ENCODE results near the gene GDF10. TPM values are rescaled to one million over a fixed set of nuclear protein-coding genes. Genes with fewer than 3 reads are reported as not detected.

The GDF10 gene
- total RNA-seq, 1 donor from 2014 or later = 1.5 TPM

DNA sequence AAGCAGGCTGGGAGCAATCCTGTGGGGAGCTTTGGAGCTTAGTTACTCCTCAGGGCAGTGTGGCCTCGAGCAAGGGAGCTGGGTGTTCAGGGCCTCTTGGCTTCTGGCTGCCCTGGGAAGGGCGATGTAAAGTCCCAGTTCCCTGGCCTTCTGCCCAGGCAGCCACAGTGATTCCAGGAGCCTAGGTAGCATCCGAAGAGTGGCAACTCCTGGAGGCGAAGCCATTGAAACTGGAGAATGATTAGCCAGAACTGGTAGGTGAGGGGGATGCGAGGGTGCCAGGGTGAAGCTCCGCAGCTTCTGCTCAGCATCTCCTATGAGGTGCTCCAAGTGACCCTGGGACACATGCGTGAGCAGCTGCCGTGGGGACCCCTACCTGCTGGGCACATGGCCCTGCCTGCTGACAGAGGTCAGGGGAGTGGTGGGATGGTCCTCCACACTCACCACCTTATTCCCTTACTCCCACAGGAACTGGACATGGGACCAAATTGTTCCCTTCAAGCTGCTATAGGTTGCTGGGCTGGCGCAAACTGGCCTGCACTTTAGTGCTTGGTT is 14.5 kb downstream of the GDF10 start:
- no peak for DNase-seq (ENCODE audit: low spot score)

DNA sequence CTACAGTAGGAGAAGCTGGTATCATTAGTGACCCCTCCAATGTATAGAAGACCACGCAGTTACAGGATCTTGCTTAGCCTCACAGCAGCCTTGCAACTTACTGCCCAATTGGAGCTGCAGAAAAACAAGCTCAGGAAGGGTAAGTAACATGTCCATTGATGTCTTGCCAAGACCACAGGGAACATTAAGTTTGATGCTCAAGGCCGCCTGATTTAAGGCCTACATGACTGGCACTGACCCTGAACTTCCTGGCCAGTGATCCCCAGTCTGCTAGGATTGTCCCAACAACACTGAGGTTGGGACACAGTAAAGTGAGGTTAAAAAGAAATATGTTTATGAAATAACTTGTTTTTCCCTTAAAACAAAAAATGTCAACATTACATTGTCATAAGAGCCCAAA is 15.4 kb downstream of the GDF10 start:
- DNase-seq (ENCODE audit: low spot score) = no peak

DNA sequence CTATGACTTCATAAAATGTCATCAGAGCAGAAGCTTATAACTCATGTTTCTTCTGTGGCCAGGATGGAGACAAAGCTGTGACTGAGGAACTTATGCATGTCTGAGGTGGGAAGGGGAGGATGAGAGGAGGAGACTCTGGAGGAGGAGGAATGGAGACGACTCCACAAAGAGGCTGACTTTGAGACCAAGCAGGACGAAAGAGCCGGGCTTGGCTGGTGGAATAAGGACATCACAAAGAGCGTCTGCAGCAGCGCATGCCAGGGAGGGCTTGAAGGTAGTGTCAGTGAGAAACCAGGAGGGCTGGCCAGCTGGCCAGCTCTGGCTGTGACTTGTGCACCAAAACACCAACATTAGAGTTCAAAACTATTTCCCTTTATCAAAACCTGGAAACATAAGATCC is 16.1 kb downstream of the GDF10 start:
- DNase-seq (ENCODE audit: low spot score) = no peak

DNA sequence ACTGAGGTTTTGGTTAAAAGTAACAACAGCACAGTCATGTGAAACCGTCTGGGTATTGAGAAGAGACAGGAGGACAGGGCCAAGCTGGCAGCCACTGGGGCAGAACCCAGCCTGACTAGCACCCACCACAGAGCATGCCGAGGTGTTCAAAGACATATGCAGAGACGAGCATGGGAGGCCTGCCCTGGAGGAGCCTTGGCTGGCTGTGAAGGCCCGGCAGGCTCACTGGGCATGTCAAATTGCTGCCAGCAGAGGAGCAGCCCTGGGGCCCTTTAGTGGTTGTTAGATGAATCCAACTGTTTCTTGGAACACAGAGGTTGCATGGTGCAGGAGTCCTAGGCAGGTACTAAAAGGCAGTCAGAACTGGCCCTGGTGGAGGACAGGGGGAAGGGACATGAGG is 17.3 kb downstream of the GDF10 start:
- DNase-seq (ENCODE audit: low spot score) = no peak

DNA sequence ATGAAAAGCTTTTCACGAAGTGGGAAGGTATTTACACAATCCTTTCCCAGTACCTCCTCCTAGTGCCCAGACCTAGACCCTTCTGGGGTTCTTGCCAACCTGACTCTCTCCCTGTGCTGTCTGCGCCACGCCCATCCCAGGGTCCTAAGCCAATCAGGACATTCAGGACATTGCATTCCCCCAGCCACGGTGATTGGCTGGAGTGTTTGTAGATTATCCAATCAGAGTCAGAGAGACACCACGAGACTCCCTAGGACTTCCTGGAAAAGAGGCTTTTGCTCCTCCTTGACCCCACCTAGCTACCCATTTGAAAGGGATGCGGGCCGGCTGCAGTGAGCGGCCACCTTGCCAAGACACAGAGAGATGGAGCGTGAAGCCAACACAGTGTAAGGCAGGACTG is 18.7 kb downstream of the GDF10 start:
- no peak for DNase-seq (ENCODE audit: low spot score)

DNA sequence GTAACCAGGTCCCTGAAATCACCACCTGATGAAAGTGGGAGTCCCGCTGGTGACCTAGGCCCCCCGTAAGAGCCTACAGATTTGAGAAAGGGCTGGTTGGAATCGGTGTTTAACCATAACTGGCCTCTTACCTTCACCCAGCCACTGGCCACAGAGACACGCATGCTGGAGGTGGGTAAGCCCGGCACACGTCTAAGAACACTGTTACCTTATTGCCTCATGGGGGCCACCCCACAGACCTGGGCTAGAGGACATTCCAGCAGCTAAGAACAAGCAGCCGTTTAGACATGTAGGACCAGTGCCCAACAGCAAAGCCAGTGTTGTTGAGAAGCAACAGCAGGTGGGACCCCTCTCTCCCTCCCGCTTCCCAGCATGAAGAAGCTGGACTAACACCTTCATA is 19.8 kb downstream of the GDF10 start:
- no peak for DNase-seq (ENCODE audit: low spot score)

DNA sequence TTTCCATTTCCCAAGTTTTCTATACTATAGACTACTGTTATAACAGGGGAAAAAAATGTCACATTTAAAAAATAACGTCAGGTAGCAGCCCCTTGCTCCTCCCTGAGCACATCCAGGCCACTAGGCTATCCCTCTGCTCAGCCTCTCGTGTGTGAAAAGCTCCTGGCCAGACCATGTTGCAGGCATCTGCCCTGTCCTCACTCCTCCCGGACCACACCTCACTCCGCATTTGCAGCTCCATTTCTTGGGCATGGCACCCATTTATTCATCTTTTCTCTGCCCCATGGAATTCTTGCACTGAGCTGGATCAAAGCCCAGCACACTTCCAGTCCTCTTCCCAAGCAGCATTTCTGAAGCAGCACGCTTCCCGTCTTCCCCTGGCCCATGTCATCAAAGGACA is 20.8 kb downstream of the GDF10 start:
- DNase-seq (ENCODE audit: low spot score) = no peak

DNA sequence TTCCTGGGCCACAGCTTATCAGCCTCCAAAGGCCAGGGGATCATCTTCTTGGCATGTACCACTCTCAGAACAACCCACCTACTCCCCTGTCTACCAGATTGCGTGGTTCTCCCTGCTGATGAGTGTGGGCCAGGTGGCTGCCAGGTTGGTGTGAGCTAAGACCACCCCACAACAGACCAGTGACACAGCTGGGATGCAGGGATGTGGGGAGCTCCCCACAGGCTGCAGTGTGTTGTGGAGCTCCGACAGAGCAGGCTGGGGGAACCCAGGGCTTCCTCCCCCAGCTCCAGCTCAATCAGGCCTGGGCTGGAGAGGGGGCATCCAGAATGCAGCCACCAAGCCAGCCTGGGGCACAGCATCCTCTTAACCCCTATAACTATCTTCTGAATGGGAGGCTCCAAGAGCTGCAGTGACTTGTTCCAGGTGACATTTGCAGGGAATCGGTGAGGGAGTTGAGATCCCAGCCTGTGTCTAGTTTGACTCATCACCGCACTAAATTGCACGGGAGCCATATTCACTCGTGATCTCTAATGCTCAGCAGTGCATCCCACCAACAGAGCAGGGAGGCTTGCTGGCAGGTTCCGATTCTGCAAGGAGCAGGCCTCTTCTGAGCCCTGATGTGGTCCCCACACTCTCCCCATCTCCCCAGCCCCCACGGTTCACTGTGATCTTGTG is 21.7 kb downstream of the GDF10 start:
- no peak for DNase-seq (ENCODE audit: low spot score)

DNA sequence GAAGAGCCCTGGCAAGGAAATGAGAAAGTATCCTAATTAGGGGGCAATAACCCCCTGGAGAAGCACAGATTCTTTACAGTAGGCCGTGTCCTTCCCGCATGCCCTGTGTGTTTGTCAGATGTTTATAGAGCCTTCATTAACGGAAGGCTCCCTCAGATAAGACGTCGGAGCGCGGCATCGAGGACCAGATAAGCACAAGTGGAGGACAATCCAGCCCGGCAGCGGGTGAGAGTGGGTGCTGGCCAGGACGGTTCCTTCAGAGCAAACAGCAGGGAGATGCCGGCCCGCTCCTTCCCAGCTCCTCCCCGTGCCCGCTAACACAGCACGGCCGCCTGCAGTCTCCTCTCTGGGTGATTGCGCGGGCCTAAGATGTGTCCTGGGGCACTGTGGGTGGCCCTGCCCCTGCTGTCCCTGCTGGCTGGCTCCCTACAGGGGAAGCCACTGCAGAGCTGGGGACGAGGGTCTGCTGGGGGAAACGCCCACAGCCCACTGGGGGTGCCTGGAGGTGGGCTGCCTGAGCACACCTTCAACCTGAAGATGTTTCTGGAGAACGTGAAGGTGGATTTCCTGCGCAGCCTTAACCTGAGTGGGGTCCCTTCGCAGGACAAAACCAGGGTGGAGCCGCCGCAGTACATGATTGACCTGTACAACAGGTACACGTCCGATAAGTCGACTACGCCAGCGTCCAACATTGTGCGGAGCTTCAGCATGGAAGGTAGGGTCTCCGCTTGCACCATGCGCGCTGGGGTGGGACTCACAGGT is 22.5 kb downstream of the GDF10 start, which contains the start of gene GDF2:
Gene GDF2, plus strand, starts transcription at position 155 of the 762 bp plus-strand sequence. Its CDS starts 215 bp downstream, at position 370.
- DNase-seq (ENCODE audit: low spot score) = no peak

DNA sequence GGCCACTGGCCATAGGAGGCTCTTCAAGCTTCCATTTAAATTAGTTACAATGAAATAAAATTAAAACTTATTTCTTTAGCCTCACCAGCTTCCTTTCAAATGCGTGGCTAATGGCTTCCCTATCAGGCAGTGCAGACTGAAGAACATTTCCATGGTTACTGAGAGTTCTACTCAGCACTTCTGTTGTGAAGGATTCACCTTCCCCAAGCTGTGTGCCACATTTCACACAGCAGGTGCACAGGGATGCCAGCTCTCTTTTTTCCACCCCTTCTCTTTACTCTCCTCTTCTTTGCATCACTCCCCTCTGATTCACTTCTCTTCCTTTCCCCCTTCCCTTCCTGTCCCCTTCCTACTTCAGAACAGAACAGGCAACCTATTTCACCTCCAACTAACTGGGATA is 23.1 kb downstream of the GDF10 start:
- no peak for DNase-seq (ENCODE audit: low spot score)

DNA sequence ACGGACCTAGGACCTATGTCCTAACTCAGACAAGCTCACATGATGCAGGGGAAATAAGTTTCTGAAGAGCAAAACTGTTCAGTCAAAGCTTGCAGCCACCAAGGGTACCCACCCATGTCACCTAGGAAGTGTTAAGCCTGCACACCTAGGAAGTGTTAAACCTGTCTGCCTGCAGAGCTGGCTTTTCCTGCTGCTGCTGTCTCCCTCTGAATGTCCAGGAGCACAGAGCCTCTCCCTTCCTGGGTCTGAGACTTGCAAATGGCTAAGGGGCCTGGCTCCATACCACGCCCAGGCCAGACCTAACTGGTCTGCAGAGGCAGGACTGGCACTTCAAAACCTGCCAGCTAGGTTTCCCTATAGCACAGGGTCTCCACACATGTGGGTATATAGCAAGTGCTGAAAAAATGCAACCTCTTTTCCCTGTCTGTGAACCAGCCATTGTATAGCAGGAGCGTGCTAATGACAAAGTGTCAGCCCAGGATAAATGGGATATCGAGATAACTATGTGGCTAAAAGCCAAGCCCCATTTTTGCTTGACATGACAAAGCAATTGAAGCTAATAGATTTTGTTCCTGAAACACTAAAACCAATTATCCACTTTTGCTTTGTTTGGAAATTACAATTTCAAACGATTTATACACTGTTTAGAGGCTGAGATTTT is 23.8 kb downstream of the GDF10 start:
- DNase-seq (ENCODE audit: low spot score) = no peak

DNA sequence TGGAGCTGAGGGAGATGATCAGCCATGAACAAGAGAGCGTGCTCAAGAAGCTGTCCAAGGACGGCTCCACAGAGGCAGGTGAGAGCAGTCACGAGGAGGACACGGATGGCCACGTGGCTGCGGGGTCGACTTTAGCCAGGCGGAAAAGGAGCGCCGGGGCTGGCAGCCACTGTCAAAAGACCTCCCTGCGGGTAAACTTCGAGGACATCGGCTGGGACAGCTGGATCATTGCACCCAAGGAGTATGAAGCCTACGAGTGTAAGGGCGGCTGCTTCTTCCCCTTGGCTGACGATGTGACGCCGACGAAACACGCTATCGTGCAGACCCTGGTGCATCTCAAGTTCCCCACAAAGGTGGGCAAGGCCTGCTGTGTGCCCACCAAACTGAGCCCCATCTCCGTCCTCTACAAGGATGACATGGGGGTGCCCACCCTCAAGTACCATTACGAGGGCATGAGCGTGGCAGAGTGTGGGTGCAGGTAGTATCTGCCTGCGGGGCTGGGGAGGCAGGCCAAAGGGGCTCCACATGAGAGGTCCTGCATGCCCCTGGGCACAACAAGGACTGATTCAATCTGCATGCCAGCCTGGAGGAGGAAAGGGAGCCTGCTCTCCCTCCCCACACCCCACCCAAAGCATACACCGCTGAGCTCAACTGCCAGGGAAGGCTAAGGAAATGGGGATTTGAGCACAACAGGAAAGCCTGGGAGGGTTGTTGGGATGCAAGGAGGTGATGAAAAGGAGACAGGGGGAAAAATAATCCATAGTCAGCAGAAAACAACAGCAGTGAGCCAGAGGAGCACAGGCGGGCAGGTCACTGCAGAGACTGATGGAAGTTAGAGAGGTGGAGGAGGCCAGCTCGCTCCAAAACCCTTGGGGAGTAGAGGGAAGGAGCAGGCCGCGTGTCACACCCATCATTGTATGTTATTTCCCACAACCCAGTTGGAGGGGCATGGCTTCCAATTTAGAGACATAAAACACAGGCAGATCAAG is 25.6 kb downstream of the GDF10 start:
- no peak for DNase-seq (ENCODE audit: low spot score)

DNA sequence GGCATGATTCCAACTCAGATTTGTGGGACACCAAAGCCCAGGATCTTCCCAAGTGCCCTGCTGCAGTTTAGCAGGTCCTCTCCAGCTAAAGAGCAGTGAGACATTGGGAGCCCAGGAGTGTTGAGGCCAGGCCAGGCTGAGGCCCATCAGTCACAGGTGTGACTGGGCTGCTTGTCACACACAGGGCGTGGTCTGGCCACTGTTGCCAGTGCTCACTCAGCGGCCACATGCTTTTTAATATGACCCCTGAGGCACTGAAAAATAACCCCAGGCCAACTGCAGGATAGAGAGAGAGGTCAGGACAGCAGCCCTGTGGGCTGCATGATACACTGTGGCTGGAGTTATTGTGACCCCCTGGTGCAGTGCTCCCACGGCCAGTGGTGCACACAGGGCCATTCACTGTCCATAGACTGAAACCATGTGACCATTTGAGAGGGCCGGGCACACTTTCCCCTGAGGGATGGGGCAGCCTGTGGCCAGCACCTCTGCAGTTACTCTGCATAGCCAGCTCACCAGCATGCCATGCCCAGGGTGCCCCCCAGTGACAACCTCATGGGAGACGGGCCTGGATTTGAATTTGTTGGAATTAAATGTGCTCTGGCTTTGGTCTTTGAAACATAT is 26.4 kb downstream of the GDF10 start:
- no peak for DNase-seq (ENCODE audit: low spot score)

DNA sequence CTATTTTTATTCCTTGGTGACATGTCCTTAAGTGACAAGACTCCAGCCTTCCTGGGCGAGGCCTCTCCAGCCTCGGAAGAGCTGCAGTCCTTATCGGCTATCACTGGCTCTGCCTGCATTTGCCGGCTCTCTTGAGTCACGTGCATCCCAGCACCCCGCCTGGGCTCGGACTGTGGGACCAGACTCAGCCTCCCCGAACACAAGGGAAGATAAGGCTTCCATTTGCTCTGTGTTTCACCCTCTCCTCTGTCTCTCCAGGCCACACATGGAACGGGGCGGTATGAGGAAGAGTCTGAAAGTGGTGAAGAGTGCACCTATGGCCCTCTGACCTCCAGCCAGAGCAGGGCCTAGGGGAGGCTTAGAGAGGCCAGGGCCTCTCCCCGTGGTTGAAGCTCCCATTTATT is 26.9 kb downstream of the GDF10 start:
- no peak for DNase-seq (ENCODE audit: low spot score)

DNA sequence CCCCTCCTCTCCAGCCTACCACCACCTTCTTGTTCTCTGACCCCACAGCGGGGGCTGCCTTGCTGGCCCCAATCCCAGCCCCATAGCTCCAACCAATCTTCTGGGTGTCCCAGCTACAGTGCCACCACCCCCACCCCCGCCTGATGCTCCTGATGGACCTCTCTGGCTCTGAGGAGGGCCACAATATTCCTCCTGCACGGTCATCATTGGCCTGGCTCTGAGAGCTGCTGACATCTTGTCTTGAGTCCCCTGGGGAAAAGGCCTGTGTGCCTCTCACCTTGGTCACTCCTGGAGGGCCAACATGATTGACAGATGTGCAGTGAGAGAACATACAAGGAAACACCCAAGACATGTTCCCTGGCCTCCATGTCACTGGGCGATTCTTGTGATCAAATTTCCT is 29.9 kb downstream of the GDF10 start:
- DNase-seq (ENCODE audit: low spot score) = no peak

DNA sequence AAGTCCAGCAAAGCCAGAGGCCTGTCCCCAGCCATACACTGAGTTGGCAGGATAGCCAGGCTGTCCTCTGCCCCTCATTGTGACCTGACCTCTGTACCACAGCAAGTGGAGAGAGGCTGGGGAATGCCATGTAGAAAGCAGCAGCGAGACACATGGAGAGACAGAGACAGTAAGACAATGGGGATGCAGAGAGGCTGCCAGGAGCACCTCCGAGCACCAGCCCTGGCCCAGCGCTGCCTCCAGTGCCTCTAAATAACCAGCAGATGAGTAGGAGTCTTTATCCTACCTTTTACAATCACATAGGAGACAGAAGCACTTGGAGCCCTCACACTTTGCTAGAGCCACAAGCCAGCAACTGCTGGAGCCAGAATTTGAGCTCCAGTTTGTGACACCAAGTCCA is 30.4 kb downstream of the GDF10 start:
- DNase-seq (ENCODE audit: low spot score) = no peak

DNA sequence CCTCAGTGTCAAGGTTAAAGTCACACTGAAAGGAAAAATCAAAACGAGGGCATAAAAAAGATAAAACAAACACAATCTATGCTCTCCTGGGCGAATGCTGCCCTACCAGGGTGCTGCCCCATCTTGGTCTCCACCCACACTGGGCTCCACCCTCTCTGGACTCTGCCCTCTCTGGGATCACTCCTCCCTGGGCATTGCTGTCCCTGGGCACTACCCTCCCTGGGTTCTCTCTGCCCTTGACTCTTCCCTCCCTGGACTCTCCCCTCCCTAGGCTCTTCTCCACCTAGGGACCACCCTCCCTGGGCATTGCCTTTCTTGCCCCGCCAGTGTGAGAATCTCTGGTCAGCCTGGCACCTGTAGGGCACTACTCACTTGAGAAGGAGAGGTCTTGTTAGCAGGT is 30.8 kb downstream of the GDF10 start:
- no peak for DNase-seq (ENCODE audit: low spot score)

DNA sequence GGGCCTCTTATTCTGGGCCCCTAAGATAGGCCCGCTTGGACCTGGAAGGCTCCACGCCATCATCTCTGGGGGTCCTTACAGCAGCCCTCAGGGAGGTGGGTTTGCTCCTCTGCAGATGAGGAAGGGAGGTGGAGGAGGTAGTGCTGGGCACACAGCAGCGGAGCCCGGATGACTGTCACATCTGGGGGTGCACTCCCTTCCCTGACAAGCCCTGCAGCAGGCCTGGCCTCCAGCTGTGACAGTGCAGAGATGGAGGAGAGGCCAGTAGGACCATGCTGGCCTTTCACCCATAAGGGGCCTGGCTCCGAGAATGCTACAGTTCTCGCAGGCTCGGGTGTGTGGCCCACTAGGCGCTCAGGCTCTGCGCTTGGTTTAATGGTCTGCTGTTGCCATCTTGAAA is 31.5 kb downstream of the GDF10 start:
- no peak for DNase-seq (ENCODE audit: low spot score)

DNA sequence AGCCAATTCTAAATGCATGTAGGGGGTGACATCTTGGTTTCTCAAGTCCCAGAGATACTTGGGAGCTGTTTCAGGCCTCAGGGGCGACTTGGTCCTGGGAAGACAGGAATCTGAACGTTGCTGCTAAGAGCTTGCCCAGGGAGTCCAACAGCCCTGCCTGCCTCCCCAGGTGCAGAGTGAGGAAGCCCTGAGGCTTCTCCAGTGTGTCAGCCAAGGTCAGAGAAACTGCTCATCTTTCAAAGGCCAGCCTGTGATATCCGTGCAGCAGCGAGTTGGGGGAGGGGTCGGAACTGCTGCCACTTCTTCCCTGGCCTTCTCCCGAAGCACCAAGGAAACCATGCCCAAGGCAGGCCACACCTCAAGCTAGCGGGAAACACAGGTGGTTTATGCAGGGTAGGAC is 32.0 kb downstream of the GDF10 start:
- DNase-seq (ENCODE audit: low spot score) = no peak

DNA sequence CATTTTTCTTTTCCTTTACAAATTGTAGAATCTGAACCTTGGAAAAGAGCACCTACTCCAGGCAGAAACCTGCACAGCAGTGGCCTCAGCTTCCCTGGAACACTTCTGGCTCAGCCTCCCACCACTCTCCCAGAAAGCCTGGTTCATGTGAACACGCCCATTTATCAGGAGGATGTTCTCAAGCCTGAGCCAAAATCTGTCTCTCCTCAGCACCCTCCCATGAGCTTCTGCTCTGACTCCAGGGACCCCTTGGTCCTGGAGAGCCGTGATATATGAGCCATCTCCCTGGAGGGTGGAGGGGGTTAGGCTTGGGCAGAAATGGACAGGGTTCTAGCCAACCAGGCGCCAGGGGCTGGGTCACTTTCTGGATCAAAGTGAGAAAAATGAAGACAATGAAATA is 32.4 kb downstream of the GDF10 start:
- no peak for DNase-seq (ENCODE audit: low spot score)

DNA sequence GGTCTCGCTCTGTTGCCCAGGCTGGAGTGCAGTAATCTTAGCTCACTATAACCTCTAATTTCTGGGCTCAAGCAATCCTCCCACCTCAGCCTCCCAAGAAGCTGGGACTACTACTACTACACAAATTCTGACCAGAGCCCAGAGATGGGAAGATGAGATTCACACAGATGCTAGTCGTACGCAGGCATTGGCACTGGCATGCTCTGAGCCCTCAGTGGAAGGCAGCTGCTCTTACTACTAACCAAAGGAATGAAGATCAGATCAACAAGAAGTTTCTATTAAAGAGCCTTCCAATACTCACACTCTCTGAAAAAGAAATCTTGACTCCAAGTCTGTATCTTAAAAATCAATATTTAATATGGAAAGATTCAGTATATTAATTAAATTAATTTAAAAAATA is 32.9 kb downstream of the GDF10 start:
- no peak for DNase-seq (ENCODE audit: low spot score)

All from ureter (tissue), 1 donor.